Metanephros (tissue), 2 donors: ENCODE measurements around the gene KNG1. TPM values are rescaled to one million over a fixed set of nuclear protein-coding genes. Genes with fewer than 3 reads are reported as not detected.

Source experiments
- small RNA-seq: library from RNA; depleted of rRNA; stranded (forward); fragments of <200 nt; gene quantifications from one replicate; pipeline ENCODE3, GENCODE V24; 2014; ENCODE audit warnings: low replicate concordance
- total RNA-seq: library from RNA; depleted of rRNA; stranded (reverse); fragments of >200 nt; gene quantifications from one replicate; pipeline ENCODE4 v1.2.3, GENCODE V29; 2014

The KNG1 gene
- total RNA-seq = 116 TPM

DNA sequence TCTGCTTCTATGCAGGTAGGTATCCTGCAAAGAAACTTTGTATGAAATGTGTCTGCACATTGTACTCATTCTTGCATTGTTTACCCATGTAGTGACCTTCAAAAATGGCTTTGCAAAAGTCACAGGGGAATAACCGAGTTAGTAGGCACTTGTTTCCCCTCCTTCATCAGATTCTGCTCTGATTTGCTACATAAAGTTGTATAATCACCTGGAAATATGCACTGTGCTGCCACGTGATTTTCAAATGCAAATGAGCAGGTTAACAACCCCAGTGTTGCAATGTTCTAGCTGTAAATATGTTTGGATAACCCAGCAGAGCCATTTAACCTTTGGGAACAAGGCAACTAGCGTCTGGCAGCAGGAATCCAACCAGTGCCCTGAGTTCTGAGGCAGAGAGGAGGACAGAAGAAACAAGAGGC lies at the start of gene KNG1:
TSS of gene KNG1 (plus strand) at position 321 of the 419 bp plus-strand sequence. CDS start 184 bp downstream, outside the sequence.

DNA sequence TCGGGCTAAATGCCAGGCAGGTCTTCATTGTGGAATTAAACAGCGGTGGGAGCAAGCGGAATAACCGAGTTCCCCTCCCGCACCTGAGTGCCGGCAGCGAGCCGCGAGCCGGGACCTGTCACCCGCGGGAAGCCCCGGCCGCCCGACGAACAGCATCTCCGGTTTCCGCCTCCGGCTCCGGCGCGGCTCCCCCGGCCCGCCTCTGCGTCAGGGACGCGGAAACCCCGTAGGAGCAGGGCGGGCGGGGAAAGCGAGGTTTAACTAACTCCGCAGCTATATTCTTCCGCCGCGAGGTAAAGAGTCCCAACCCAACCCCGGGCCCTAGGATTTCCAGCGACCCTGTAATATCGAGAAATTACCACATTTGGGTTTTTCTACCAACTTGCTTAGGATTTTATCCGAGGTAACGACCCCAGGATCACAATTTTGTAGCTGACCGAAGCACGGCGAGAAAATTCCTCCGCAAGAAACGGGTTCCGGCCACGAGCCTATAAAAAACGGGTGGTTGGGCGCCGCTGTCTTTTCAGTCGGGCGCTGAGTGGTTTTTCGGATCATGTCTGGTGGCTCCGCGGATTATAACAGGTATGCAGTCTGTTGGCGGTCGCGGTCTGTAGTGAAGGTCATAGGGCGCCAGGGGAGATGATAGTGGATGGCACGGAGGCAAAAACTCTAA lies 66.0 kb downstream of the KNG1 start, which contains the start of gene EIF4A2:
TSS of gene EIF4A2 (plus strand) at position 520 of the 673 bp plus-strand sequence. CDS start at position 554, 34 bp downstream.

Small RNAs within 50 kb of the gene (small RNA-seq; reads per million reads assigned to genes)
- gene RF00092 = not detected
- gene RNU6-1105P = not detected
- gene SNORA4 = not detected
- not detected for gene SNORA63
- not detected for gene SNORA81
- not detected for gene SNORD2

Other genes starting within 250 kb of the KNG1 start
- gene CRYGS, start 173.0 kb upstream of the KNG1 start, total RNA-seq = 2.9 TPM
- 17.9 TPM for gene TBCCD1, start 150.0 kb upstream of the KNG1 start, total RNA-seq
- 32.3 TPM for gene DNAJB11, start 146.6 kb upstream of the KNG1 start, total RNA-seq
- gene AHSG, start 104.3 kb upstream of the KNG1 start, total RNA-seq = 1.3 TPM
- gene FETUB, start 77.0 kb upstream of the KNG1 start, total RNA-seq = not detected
- 0.88 TPM for gene HRG, start 51.3 kb upstream of the KNG1 start, total RNA-seq
- gene EIF4A2, start 66.2 kb downstream of the KNG1 start, total RNA-seq = 609 TPM
- 19.0 TPM for gene RFC4, start 89.1 kb downstream of the KNG1 start, total RNA-seq
- gene ADIPOQ, start 125.4 kb downstream of the KNG1 start, total RNA-seq = 2.5 TPM
- gene ST6GAL1, start 213.2 kb downstream of the KNG1 start, total RNA-seq = 82.9 TPM